GM21367 (cell line): ENCODE results near the gene SLC4A5.
"Not testable (repeated sequence)": the region's sequence is repeated elsewhere in the genome, so short reads cannot be mapped to it uniquely, and the experiment has no call there.

Experiments used
- ATAC-seq: cut with Tn5 transposase; IDR thresholded peaks from one replicate; pipeline ENCODE4 v1.9.1; 2021; ENCODE audit not compliant: unreplicated experiment

Gene SLC4A5

GRCh38 chr2:74205113-74205512, 138.1 kb downstream of the SLC4A5 start:
- no peak for ATAC-seq

- no peak for ATAC-seq
Measured at GRCh38 chr2:74204436-74204835, 138.8 kb downstream of the SLC4A5 start.

GRCh38 chr2:74201596-74201995, 141.6 kb downstream of the SLC4A5 start:
- ATAC-seq: no peak

- no peak for ATAC-seq
Measured at GRCh38 chr2:74201196-74201595, 142.0 kb downstream of the SLC4A5 start.

- no peak for ATAC-seq
Measured at GRCh38 chr2:74199871-74200305, 143.3 kb downstream of the SLC4A5 start.

- ATAC-seq: no peak
Measured at GRCh38 chr2:74199275-74199701, 143.9 kb downstream of the SLC4A5 start.

- ATAC-seq: peak; percentile 76
Measured at GRCh38 chr2:74198461-74199274, 144.5 kb downstream of the SLC4A5 start, which contains the start of gene MTHFD2. MTHFD2 (plus strand) TSS chr2:74198615; CDS start chr2:74198642, 27 bp downstream.

GRCh38 chr2:74198023-74198460, 145.2 kb downstream of the SLC4A5 start:
- no peak for ATAC-seq

- ATAC-seq: no peak
Measured at GRCh38 chr2:74197049-74197448, 146.2 kb downstream of the SLC4A5 start.

GRCh38 chr2:74194799-74195198, 148.4 kb downstream of the SLC4A5 start:
- no peak for ATAC-seq

GRCh38 chr2:74191596-74192380, 151.4 kb downstream of the SLC4A5 start:
- ATAC-seq: no peak

GRCh38 chr2:74188696-74189095, 154.5 kb downstream of the SLC4A5 start:
- ATAC-seq: no peak

- no peak for ATAC-seq
Measured at GRCh38 chr2:74188018-74188601, 155.1 kb downstream of the SLC4A5 start.

- not testable (repeated sequence) for ATAC-seq
Measured at GRCh38 chr2:74186706-74187105, 156.5 kb downstream of the SLC4A5 start.

GRCh38 chr2:74186038-74186437, 157.2 kb downstream of the SLC4A5 start:
- peak; percentile 60 for ATAC-seq

GRCh38 chr2:74183878-74184277, 159.3 kb downstream of the SLC4A5 start:
- ATAC-seq: no peak

GRCh38 chr2:74181739-74182138, 161.5 kb downstream of the SLC4A5 start:
- ATAC-seq: peak; percentile 26

- peak; percentile 9 for ATAC-seq
Measured at GRCh38 chr2:74179063-74179865, 164.0 kb downstream of the SLC4A5 start.

- peak; percentile 75 for ATAC-seq
Measured at GRCh38 chr2:74178211-74179062, 164.8 kb downstream of the SLC4A5 start, which contains the start of gene MOB1A. MOB1A (minus strand) TSS chr2:74178879; CDS start chr2:74178674, 205 bp downstream.

- ATAC-seq: no peak
Measured at GRCh38 chr2:74177696-74178095, 165.5 kb downstream of the SLC4A5 start.
